Brain microvascular endothelial cell (primary cell): ENCODE data around the gene SEC23IP.

ENCODE experiments used
- DNase-seq: peaks from one replicate; pipeline ENCODE4 v3.0.0-alpha.2; 2020
- H3K27ac ChIP-seq: fragments of 250-450 bp; sonication (Bioruptor Pico); 2 replicates; pipeline ENCODE4 v1.5.1; 2020; ENCODE audit warnings: mild to moderate bottlenecking, moderate library complexity
- H3K27me3 ChIP-seq: fragments of 250-450 bp; sonication (Bioruptor Pico); replicated peaks from 2 replicates; pipeline ENCODE4 v1.5.1; 2020; ENCODE audit warnings: mild to moderate bottlenecking
- H3K36me3 ChIP-seq: fragments of 250-450 bp; sonication (Bioruptor Pico); replicated peaks from 2 replicates; pipeline ENCODE4 v1.5.1; 2020; ENCODE audit warnings: mild to moderate bottlenecking
- H3K4me3 ChIP-seq: 2 replicates; pipeline ENCODE4 v1.5.1; 2011; ENCODE audit warnings: low read depth, mild to moderate bottlenecking, control low read depth, low read length, moderate library complexity
- in situ Hi-C: cut with HindIII; loops from 2 replicates; pipeline ENCODE4 v1.10.0; 2017; ENCODE audit warnings: low sequenced_read_pairs, low pct_ligation_motif_present
- TF ChIP-seq, protein P1 (sequence below): IDR thresholded peaks from 2 replicates; pipeline ENCODE4 v1.5.1; 2011; ENCODE audit warnings: low read depth, mild to moderate bottlenecking, moderate library complexity, low read length, control low read depth, inconsistent platforms; ENCODE audit errors: missing control alignments

The SEC23IP gene

DNA sequence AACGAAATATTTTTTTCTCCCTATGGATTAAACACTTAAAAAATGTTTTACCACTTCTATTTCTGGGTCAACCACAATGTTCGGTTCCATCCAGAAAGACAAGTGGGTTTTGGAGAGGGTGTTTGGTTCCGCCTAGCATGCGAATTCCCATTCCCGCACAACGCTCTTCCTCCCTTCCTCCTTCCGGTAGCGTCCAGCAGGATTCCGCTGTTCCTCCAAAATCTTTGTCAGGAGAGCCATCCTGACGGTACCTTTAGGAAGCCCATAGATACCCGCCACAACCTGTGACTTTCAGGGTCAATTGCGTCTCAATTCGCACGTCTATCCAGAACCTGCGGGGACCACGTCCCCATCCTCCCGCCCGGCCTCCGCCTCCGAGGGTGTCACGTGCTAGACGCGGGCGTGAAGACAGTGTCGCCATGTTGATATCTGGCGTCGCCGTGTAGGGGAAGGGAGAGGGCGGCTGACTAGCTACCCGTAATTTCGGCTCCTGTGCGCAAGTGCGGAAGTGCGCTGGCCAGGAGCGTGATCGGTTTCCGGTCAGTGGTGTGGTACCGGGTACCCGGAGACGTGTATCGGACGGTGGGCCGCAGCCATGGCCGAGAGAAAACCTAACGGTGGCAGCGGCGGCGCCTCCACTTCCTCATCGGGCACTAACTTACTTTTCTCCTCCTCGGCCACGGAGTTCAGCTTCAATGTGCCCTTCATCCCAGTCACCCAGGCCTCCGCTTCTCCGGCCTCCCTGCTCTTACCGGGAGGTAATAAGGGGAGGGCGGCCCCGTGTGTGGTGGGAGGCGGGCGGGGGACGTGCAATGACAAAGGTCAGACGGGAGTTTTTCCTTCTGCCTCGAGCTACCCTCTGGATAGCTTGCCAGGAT is at the start of gene SEC23IP:
SEC23IP (plus strand) TSS at position 543 of the 878 bp plus-strand sequence; CDS start at position 596, 53 bp downstream.
- no peaks in the 10 kb centered on the region for H3K27me3 ChIP-seq
- TF ChIP-seq, protein P1, sequence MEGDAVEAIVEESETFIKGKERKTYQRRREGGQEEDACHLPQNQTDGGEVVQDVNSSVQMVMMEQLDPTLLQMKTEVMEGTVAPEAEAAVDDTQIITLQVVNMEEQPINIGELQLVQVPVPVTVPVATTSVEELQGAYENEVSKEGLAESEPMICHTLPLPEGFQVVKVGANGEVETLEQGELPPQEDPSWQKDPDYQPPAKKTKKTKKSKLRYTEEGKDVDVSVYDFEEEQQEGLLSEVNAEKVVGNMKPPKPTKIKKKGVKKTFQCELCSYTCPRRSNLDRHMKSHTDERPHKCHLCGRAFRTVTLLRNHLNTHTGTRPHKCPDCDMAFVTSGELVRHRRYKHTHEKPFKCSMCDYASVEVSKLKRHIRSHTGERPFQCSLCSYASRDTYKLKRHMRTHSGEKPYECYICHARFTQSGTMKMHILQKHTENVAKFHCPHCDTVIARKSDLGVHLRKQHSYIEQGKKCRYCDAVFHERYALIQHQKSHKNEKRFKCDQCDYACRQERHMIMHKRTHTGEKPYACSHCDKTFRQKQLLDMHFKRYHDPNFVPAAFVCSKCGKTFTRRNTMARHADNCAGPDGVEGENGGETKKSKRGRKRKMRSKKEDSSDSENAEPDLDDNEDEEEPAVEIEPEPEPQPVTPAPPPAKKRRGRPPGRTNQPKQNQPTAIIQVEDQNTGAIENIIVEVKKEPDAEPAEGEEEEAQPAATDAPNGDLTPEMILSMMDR = peak; percentile 13
- peaks cover 11% of the 10 kb centered on the region for H3K36me3 ChIP-seq
- peak; percentile 96 for DNase-seq
- in situ Hi-C loops = no loop called here
- H3K4me3 ChIP-seq = peak within 1 kb of the TSS; percentile 95
- H3K27ac ChIP-seq = peak within 1 kb of the TSS; percentile 59

DNA sequence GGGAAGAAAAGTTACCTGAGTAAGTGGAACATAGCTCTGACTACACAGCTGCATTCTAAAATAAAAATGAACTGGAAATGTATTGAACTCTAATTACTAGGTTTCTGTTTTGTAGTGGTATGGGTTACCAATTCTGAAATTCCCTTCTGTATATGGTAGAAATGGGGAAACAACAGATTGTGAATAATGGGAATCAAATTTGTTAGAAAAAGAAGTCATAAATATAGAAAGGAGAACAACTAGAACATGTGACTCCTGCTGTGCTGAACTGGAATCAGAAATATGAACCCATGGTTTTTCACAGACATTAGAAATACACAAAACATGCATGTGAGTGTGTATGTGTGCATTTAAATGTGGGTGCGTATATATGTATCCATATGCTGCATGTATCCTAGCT is 46.9 kb upstream of the SEC23IP start:
- Histone ChIP-seq H3K36me3 (peaks cover 48% of the 10 kb centered on the region), H3K4me3 (no peak overlapping the region), H3K27ac (no peak overlapping the region), H3K27me3 (no peaks in the 10 kb centered on the region)
- TF ChIP-seq, protein P1 = no peak
- DNase-seq = no peak
- in situ Hi-C loops = no loop called here

DNA sequence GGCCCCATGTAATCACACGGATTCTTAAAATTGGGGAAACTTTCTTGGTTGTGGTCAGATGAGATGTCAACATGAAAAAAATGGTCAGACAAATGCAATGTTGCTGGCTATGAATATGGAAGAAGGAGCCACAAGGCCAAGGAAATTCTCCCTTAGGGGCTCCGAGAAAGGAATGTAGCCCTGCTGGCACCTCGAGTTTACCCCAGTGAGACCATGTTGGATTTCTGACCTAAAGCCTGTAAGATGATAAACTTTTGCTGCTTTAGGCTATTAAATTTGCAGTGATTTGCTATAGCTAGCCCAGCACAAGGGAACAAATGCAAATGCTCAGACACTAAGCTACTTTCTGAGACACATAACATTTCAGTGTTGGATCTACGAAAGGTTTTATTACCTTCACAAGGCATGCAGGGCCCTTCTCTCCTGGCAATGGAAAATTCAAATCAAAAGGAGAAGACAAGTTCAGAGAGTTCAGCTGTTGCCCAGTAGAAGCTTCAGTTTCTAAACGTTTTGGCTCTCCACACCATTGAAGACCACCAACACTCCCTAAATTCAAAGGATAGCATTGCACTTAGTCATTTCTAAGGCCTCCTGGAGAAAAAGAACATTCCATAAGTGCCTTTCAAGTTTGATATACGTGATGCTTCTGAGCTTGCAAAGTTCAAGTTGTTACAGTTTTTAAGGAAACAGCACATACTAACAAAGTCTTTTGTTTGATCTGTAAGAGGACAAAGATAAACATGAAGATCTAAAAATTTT is 43.3 kb upstream of the SEC23IP start:
- in situ Hi-C loops = no loop called here
- Histone ChIP-seq H3K36me3 (peaks cover 28% of the 10 kb centered on the region), H3K4me3 (no peak overlapping the region), H3K27me3 (no peaks in the 10 kb centered on the region), H3K27ac (peak overlapping the region; percentile 61)
- TF ChIP-seq, protein P1 = no peak
- DNase-seq = peak; percentile 41

DNA sequence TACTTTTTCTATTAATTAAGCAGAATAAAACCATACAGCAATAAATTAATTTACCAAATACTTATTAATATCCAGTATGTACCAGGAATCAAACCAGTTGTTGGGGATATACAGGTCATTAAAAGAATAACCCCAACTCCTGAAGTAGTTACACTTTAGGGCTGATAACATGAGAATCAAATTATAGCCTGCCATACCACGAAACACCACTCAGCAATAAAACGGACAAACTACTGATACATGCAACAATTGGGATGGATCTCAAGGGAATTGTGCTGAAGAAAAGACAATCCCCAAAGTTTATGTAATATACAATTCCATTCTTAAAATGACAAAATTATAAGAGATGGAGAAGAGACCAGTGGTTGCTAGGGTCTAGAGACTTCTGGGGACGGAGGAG is 42.6 kb upstream of the SEC23IP start:
- in situ Hi-C loops = no loop called here
- H3K36me3 ChIP-seq = peaks cover 21% of the 10 kb centered on the region

DNA sequence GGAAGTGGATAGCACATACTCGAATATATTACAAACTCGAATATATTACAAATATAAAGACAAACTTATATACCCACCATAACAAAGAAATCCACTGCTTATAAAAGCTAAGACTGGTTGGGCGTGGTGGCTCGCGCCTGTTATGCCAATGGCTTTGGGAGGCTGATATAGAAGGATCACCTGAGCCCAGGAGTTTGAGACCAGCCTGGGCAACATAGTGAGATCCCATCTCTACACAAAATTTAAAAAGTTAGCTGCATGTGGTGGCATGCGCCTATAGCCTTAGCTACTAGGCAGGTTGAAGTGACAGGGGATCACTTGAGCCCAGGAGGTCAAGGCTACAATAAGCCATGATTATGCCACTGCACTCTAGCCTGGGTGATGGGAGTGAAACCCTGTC is 40.3 kb upstream of the SEC23IP start:
- TF ChIP-seq, protein P1 = no peak
- H3K36me3 ChIP-seq = peaks cover 13% of the 10 kb centered on the region
- H3K27ac ChIP-seq = no peak overlapping the region
- no peak overlapping the region for H3K4me3 ChIP-seq
- H3K27me3 ChIP-seq = no peaks in the 10 kb centered on the region
- no peak for DNase-seq
- in situ Hi-C loops = no loop called here

More for the DNA sequence above, 42.6 kb upstream of the SEC23IP start:
- TF ChIP-seq, protein P1 = no peak
- Histone ChIP-seq H3K4me3 (no peak overlapping the region), H3K27ac (peak overlapping the region; percentile 61), H3K27me3 (no peaks in the 10 kb centered on the region)
- DNase-seq = no peak
